GM12873 (cell line): Measurements from ENCODE around the gene MTX2.

Experiments used
- TF ChIP-seq, protein P1 (sequence below): IDR thresholded peaks from 2 replicates; pipeline ENCODE4 v1.5.1; 2012; ENCODE audit warnings: low read depth, mild to moderate bottlenecking, moderate library complexity, low read length, control low read depth; ENCODE audit not compliant: insufficient read depth; ENCODE audit errors: missing control alignments

The MTX2 gene

DNA sequence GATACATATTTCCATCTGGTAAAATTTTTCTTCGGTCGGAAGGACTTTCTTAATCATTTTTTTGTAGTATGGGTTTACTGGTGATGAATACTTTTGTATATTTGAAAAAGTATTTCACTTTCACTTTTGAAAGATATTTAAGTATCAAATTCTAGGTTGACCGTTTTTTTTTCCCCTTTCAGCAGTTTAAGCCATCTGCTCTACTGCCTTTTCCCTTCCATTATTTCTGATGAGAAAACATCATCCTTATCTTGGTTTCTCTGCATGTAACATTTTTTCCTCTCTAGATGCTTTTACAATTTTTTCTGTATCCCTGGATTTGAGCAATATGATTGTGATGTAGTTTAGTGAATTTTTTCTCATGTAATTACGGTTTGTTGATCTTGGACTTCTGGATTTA is 87.0 kb downstream of the MTX2 start:
- TF ChIP-seq, protein P1, sequence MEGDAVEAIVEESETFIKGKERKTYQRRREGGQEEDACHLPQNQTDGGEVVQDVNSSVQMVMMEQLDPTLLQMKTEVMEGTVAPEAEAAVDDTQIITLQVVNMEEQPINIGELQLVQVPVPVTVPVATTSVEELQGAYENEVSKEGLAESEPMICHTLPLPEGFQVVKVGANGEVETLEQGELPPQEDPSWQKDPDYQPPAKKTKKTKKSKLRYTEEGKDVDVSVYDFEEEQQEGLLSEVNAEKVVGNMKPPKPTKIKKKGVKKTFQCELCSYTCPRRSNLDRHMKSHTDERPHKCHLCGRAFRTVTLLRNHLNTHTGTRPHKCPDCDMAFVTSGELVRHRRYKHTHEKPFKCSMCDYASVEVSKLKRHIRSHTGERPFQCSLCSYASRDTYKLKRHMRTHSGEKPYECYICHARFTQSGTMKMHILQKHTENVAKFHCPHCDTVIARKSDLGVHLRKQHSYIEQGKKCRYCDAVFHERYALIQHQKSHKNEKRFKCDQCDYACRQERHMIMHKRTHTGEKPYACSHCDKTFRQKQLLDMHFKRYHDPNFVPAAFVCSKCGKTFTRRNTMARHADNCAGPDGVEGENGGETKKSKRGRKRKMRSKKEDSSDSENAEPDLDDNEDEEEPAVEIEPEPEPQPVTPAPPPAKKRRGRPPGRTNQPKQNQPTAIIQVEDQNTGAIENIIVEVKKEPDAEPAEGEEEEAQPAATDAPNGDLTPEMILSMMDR = no peak

DNA sequence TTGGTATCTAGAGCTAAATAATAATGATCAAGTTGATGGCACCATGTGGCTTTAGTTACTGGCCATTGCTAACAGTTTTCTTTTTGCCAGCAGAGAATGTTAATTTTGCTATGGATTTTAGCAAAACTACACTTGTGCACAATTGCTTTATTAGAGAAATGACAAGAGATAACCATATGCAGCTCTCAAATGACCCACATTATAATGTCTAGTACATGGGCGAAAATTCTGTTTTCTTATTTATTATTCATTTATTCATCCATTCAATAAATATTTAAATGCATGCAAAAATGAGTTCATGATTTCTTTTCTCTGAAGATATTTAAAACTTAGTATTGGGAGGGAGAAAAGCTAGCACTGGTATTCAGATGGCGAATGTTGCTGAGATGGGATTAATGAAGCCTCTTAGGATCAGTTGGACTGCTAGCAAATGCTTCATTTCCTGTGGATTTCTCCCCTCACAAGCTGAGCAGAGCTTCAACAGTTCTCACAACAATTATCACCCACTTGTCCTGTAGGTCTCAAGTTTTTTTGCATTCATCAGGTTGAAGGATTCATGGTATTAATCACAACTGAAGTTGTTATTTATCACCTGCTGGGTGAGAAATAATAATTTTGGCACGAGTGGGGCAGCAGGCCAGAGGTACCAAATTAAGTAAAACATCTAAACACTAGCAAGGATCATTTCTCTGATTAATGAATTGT is 95.2 kb downstream of the MTX2 start:
- TF ChIP-seq, protein P1 = no peak

DNA sequence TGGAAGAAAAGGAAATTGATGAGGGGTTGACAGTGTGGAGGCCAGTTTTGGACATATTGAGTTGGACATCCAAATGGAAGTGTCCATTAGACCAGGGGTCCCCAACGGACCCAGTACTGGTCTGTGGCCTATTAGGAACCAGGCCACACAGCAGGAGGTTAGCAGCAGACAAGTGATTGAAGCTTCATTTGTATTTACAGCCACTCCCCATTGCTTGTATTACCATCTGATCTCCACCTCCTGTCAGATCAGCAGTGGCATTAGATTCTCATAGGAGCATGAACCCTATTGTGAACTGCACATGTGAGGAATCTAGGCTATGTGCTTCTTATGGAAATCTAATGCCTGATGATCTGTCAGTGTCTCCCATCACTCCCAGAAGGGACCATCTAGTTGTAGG is 99.1 kb downstream of the MTX2 start:
- TF ChIP-seq, protein P1 = no peak

DNA sequence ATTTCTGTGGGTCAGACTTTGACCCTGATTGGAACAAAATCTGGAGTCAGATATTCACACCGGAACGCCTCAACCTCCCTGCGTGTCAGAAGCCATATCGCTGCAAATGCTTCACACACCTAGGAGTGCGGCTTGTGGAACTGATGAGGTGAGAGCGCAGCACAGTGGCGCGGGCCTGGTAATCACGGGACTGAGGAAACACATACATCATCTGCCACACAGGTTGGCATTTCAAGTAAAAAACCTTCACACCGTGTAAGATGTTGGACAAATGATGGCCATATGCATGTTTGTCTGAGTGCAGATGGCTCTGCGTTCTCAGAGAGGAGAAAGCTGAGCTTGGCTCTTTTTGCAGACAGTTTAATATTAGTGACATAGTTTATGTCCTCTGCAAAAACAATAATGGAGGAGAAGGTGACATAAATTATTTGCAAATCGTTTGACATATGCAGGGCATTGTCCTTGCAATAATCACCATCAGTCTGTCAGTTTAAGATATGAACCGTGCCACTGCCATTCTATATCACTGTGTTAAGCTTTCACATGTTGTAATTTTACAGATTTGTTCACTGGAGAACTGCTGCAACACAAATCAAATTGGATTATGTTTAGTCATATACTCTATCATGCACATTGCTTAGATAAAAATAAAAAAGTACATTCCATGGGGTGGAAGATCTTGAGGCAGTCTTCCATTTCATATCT is 101.4 kb downstream of the MTX2 start:
- TF ChIP-seq, protein P1 = no peak

DNA sequence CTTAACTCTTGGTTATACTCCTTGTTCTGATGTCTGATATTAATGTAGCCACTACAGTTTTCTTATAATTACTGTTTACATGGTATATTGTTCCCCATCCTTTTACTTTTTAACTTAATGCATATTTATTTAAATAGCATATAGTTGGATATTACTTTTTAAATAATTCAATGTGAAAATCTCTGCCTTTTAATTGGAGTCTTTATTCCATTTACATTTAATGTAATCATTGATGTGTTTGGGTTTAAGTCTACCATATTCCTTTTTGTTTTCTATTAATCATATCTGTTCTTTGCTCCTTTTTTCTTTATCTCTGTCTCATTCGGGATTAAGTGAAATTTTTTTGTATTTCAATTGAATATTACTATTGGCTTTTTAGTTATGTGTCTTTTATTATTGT is 109.1 kb downstream of the MTX2 start:
- TF ChIP-seq, protein P1 = no peak

DNA sequence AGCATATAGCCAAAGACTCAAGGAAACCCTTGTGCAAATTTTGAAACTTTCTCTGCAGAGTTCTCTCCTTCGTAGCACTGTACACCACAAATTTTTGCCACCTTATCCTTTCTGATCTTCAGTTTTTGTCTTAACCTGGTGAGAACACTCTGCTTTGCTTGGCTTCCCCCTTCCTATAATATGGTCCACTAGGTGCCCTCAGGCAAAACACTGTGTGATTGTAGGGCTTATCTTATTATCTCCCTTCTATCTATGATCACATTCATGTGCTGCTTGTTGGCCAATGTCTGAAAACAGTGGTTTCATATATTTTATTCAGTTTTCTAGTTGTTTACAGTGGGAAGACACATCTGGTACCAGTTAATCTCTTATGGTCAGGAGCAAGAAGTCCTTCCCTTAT is 111.1 kb downstream of the MTX2 start:
- TF ChIP-seq, protein P1 = no peak

DNA sequence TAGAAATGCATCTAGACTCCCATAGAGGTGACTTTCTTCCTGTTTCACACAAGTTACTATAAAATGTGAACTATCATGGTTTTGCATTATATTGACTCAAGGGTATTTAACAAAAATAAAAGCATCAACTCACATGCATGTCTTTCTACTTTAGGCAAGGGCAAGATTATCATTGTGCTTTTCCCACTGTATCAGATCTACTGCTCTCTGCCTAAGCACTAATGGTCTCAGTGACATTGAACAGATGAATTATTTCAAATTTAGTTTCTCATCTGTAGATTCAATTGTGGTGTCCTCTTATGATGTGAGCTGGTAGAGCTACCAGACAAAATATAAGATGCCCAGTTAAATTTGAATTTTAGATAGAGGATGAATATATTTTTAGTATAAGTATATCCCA is 113.9 kb downstream of the MTX2 start:
- TF ChIP-seq, protein P1 = no peak
